Prostate gland (tissue), 2 donors: ENCODE measurements around the gene FAM222A. TPM values are rescaled to one million over a fixed set of nuclear protein-coding genes. Genes with fewer than 3 reads are reported as not detected.

Experiments
- DNase-seq: peaks from one replicate; pipeline ENCODE4 v3.0.0-alpha.2; 2019; ENCODE audit warnings: low spot score
- H3K27ac ChIP-seq, 2 donors: fragments of 200-600 bp; sonication (generic); 2 replicates each; pipeline ENCODE4 v1.5.1; 2017 to 2019
- H3K27me3 ChIP-seq: fragments of 200-600 bp; sonication (generic); replicated peaks from 2 replicates; pipeline ENCODE4 v1.5.1; 2019; ENCODE audit not compliant: insufficient read depth
- H3K36me3 ChIP-seq, 2 donors: fragments of 200-600 bp; sonication (generic); 1 replicate in 1 of 2; 2 replicates in 1 of 2; pipeline versions ENCODE4 v1.5.1 to v1.8.1; 2017 to 2019
- H3K4me1 ChIP-seq: fragments of 200-600 bp; sonication (generic); replicated peaks from 2 replicates; pipeline ENCODE4 v1.5.1; 2019
- H3K4me3 ChIP-seq, 2 donors: fragments of 200-600 bp; sonication (generic); 2 replicates each; pipeline ENCODE4 v1.5.1; 2017 to 2019
- H3K9me3 ChIP-seq: fragments of 200-600 bp; sonication (generic); 2 replicates; pipeline ENCODE4 v1.5.1; 2017
- CTCF ChIP-seq, 4 experiments: fragments of 200-600 bp in 2 of 4; fragments of 450-650 bp in 2 of 4; sonication (generic) in 2 of 4; IDR thresholded peaks; 1 replicate in 3 of 4; 2 replicates in 1 of 4; pipeline ENCODE4 v1.5.1; 2016 to 2019; ENCODE audit warnings: antibody characterized with exemption in 4 of 4, mild to moderate bottlenecking in 2 of 4, moderate library complexity in 2 of 4
- POLR2A ChIP-seq: fragments of 450-650 bp; IDR thresholded peaks from one replicate; pipeline ENCODE4 v1.6.1; 2016; ENCODE audit warnings: antibody characterized with exemption, mild to moderate bottlenecking
- POLR2AphosphoS5 ChIP-seq: sonication (generic); formaldehyde crosslinking; IDR thresholded peaks from one replicate; pipeline ENCODE4 v1.6.1; 2017; ENCODE audit warnings: antibody characterized with exemption
- WGBS: methylation state at CpG from one replicate; pipeline ENCODE4 v1.1.5; 2018; 5-methylcytosine and 5-hydroxymethylcytosine counted together
- intact Hi-C: fragments of 100-400 bp; cut with DNase I; formaldehyde crosslinking; loops from one replicate; pipeline ENCODE4 v1.14.2; 2022
- total RNA-seq, 2 donors: library from RNA; depleted of rRNA; stranded (reverse); fragments of >200 nt; gene quantifications; one replicate each; pipeline ENCODE4 v1.1.0, GENCODE V29; 2016

FAM222A gene
- total RNA-seq, 2 donors from 2014 or later, result 2.0 to 52.3 TPM

DNA sequence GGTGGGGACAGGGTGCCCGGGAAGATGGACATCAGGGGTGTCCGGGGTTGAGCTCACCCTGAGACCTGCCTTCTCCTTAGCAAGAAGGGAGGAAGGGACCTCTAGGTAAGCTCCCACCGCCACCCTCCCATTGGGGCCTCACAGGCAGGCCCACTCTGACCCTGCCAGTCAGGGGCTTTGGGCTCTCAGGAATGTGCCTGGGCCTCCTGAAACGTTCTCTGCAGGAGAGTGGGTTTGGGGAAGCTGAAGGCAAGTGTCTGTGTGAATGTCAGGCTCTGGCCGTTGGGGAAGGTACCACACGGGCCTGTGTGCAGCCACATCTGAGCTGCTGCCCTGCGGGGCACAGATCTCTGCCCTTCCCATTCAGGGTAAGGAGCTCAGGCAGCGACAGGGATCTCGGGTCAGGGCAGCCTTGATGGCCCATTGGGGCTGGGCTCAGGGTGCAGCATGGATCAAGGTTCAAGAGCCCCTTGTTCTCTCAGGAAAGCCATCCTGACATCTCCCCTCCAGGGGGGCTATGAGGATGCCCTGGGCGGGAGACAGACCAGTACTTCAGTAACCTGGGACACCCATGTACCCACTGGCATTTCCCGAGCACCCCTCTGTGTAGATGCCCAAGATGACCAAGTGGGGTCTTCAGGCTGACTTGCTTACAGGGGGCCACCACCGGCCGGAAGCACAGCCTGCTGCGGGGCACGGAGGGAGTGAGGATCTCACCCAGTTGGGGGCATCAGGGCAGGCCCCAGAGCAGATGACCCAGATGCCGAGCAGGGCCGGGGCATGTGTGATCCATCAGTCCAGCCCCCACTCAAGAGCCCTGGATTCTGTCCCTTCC is 29.7 kb downstream of the FAM222A start:
- H3K4me1 ChIP-seq, result no peaks in the 10 kb centered on the region
- no peak overlapping the region for H3K4me3 ChIP-seq
- H3K27ac ChIP-seq, result no peak overlapping the region
- no peaks in the 10 kb centered on the region for H3K36me3 ChIP-seq
- intact Hi-C loops, result no loop called here
- WGBS, result 89% methylated on average over 16 of the region's 17 CpGs
- no peak for DNase-seq
- no peaks in the 10 kb centered on the region for H3K9me3 ChIP-seq
- TF ChIP-seq POLR2AphosphoS5, result no peak
- no peaks in the 10 kb centered on the region for H3K27me3 ChIP-seq

DNA sequence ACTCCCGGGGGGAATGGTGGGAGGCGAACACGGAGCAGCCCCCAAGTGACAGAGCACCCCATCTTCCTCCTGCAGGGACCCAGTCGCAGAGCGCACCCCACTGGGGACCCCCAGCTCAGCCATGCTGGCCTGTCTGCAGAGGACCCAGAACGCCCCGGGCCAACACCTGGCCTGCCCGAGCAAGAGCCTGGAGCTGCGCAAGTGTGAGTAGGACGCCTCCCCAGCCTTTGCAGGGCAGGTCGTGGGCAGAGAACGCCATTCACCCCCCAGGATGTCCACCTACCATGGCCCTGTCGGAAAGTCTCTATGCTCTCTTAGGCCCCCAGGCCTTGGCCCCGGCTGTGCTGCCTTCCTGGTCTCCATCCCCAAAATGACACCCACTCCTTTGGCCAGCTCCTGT is 30.4 kb downstream of the FAM222A start:
- DNase-seq, result no peak
- no peak for TF ChIP-seq CTCF (IDR thresholded peaks at IDR 0.05)
- no peaks in the 10 kb centered on the region for H3K27me3 ChIP-seq
- H3K4me3 ChIP-seq, result no peak overlapping the region
- intact Hi-C loops, result no loop called here
- no peaks in the 10 kb centered on the region for H3K36me3 ChIP-seq
- H3K9me3 ChIP-seq, result no peaks in the 10 kb centered on the region
- no peak overlapping the region for H3K27ac ChIP-seq
- no peaks in the 10 kb centered on the region for H3K4me1 ChIP-seq
- WGBS, result 97% methylated on average over 14 of the region's 14 CpGs

DNA sequence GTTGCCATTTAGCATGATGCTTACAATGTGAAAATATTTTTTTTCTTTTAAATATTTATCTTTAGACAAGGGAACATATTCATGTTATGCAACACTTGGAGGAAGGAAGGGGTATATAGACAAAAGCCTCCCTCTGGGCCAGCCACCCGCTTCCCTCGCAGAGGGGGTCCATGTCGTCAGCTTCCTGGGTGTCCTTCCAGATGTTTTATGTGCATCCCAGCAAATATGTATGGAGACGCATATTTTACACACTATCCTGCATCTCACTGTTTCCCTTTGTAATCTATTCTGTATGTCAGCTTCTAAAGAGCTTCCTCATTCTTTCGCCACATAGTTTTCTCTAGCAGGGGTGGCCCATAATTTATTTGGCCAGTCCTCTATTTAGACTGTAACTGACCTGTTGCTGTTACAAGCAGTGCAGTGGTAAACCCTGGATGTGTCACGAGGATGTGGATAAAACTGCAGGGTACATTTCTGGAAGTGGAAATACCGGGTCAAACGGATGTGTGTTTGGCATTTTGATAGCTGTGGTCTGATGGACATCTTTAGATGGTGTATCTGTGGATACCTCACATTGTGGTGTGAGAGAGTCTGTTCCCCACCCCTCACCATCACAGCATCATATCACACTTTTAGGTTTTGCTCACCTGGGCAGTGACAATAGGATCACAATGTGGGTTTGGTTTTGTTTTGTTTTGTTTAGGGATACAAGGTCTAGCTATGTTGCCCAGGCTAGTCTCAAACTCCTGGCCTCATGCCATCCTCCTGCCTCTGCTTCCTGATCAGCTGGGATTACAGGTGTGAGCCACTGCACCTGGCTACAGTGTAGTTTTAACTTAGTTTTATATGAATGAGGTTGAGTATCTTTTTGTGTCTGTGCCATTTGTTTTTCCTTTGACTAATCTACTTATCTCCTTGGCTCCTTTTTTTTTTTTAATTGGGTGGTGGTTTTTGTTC is 31.6 kb downstream of the FAM222A start:
- TF ChIP-seq POLR2A, result no peak
- TF ChIP-seq CTCF (IDR thresholded peaks at IDR 0.05), result no peak
- TF ChIP-seq POLR2AphosphoS5, result no peak
- H3K4me1 ChIP-seq, result no peaks in the 10 kb centered on the region
- intact Hi-C loops, result no loop called here
- WGBS, result 60% methylated on average over 8 of the region's 8 CpGs
- H3K36me3 ChIP-seq, result no peaks in the 10 kb centered on the region
- H3K4me3 ChIP-seq, result no peak overlapping the region
- no peaks in the 10 kb centered on the region for H3K27me3 ChIP-seq
- no peaks in the 10 kb centered on the region for H3K9me3 ChIP-seq
- no peak overlapping the region for H3K27ac ChIP-seq
- no peak for DNase-seq

DNA sequence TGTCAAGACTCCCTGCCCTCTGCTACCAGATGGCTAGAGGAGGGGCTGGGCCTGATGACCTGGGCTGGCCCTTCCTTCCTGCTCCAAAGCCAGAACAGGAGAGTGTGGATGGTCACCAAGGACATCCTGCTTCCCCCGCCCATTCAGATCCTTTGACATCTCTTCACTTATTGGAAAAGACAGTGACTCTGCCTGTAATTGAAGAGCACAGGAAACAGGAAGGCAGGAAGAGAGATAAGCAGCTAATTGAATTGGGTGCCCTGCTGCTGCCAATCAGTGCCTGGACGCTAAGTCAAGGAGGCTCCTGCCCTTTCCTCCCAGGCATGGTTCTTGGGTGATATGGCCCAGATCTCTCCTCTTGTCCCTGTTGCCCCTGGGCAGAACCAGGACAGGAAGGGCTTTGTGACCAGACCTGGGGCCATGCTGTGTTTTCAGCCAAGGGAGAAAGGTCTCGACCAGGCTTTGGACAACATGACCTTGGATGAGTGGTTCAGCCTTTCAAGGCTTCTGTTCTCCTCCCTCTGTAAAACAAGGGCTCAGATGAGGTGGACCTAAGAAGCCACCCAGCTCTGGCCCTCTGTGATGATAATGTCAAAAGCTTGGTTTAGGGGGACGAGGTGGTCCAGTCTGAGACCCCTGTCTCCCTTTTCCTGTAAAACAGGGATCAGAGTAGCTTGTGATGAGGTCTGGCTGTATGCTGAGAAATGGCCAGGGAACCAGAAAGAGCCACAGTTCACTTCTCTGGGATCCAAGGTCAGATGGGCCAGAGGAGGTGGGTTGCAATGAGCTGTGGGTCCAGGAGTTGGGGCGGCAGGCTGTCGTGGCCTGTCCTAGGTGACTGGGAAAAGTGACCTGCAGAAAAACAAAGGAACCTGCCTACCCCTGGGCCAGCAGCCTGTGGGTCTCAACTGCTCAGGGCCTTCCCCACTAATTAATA is 38.8 kb downstream of the FAM222A start:
- Histone ChIP-seq H3K27me3 (no peaks in the 10 kb centered on the region), H3K4me3 (no peak overlapping the region), H3K27ac (no peak overlapping the region), H3K9me3 (no peaks in the 10 kb centered on the region), H3K4me1 (no peaks in the 10 kb centered on the region), H3K36me3 (no peaks in the 10 kb centered on the region)
- intact Hi-C loops, result no loop called here
- DNase-seq, result no peak
- WGBS, result 84% methylated on average over 6 of the region's 6 CpGs
- TF ChIP-seq CTCF (IDR thresholded peaks at IDR 0.05) (no peak), POLR2A (no peak), POLR2AphosphoS5 (no peak)

- H3K4me3 ChIP-seq, result no peak overlapping the region
- no peaks in the 10 kb centered on the region for H3K36me3 ChIP-seq
- H3K9me3 ChIP-seq, result no peaks in the 10 kb centered on the region
- TF ChIP-seq POLR2AphosphoS5 (no peak), POLR2A (no peak), CTCF (IDR thresholded peaks at IDR 0.05) (no peak)
- no peak overlapping the region for H3K27ac ChIP-seq
- 76% methylated on average over 5 of the region's 5 CpGs for WGBS
- H3K4me1 ChIP-seq, result no peaks in the 10 kb centered on the region
- no peak for DNase-seq
- intact Hi-C loops, result no loop called here
- no peaks in the 10 kb centered on the region for H3K27me3 ChIP-seq
Measured at GRCh38 chr12:109753054-109753401, 39.4 kb downstream of the FAM222A start.
